Measurements from ENCODE around the gene HNRNPLL. TPM values are rescaled to one million over a fixed set of nuclear protein-coding genes. Genes with fewer than 3 reads are reported as not detected.
A peak's percentile ranks its signal among the peaks of the same experiment; 100 is the strongest.

The HNRNPLL gene
- total RNA-seq, 1 donor from 2014 or later: 10.6 TPM

- TF ChIP-seq, protein P1, sequence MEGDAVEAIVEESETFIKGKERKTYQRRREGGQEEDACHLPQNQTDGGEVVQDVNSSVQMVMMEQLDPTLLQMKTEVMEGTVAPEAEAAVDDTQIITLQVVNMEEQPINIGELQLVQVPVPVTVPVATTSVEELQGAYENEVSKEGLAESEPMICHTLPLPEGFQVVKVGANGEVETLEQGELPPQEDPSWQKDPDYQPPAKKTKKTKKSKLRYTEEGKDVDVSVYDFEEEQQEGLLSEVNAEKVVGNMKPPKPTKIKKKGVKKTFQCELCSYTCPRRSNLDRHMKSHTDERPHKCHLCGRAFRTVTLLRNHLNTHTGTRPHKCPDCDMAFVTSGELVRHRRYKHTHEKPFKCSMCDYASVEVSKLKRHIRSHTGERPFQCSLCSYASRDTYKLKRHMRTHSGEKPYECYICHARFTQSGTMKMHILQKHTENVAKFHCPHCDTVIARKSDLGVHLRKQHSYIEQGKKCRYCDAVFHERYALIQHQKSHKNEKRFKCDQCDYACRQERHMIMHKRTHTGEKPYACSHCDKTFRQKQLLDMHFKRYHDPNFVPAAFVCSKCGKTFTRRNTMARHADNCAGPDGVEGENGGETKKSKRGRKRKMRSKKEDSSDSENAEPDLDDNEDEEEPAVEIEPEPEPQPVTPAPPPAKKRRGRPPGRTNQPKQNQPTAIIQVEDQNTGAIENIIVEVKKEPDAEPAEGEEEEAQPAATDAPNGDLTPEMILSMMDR (IDR thresholded peaks at IDR 0.05): no peak
- no peak for DNase-seq (ENCODE audit: low spot score in 2 of 2)
- Histone ChIP-seq H3K27me3 (no peaks in the 10 kb centered on the region), H3K9me3 (no peaks in the 10 kb centered on the region), H3K4me3 (peak overlapping the region in 1 of 2 donors; percentile 52), H3K27ac (peak overlapping the region; percentile 74 to 75), H3K36me3 (no peaks in the 10 kb centered on the region), H3K4me1 (peaks cover 0 to 4% of the 10 kb centered on the region in 2 donors)
- intact Hi-C loops (cut with DNase I): no loop called here
Observed at GRCh38 chr2:38516122-38516521, 86.6 kb downstream of the HNRNPLL start.

- no peaks in the 10 kb centered on the region for H3K9me3 ChIP-seq
- H3K4me3 ChIP-seq: peak overlapping the region; percentile 18 to 52
- no peaks in the 10 kb centered on the region for H3K36me3 ChIP-seq
- peak overlapping the region; percentile 74 to 75 for H3K27ac ChIP-seq
- H3K4me1 ChIP-seq: peaks cover 0 to 4% of the 10 kb centered on the region in 2 donors
- intact Hi-C loops (cut with DNase I): no loop called here
- TF ChIP-seq, protein P1 (IDR thresholded peaks at IDR 0.05): no peak
- H3K27me3 ChIP-seq: no peaks in the 10 kb centered on the region
- DNase-seq (ENCODE audit: low spot score in 2 of 2): peak in 1 of 2 donors; percentile 82
Observed at GRCh38 chr2:38515155-38516074, 87.3 kb downstream of the HNRNPLL start.

GRCh38 chr2:38514603-38515154 lies 88.0 kb downstream of the HNRNPLL start:
- no peak for DNase-seq (ENCODE audit: low spot score in 2 of 2)
- TF ChIP-seq, protein P1 (IDR thresholded peaks at IDR 0.05): no peak
- H3K9me3 ChIP-seq: no peaks in the 10 kb centered on the region
- H3K4me1 ChIP-seq: peaks cover under 1 to 4% of the 10 kb centered on the region in 2 donors
- H3K36me3 ChIP-seq: no peaks in the 10 kb centered on the region
- peak overlapping the region; percentile 74 to 75 for H3K27ac ChIP-seq
- H3K4me3 ChIP-seq: peak overlapping the region; percentile 18 to 52
- intact Hi-C loops (cut with DNase I): no loop called here
- H3K27me3 ChIP-seq: no peaks in the 10 kb centered on the region

DNA sequence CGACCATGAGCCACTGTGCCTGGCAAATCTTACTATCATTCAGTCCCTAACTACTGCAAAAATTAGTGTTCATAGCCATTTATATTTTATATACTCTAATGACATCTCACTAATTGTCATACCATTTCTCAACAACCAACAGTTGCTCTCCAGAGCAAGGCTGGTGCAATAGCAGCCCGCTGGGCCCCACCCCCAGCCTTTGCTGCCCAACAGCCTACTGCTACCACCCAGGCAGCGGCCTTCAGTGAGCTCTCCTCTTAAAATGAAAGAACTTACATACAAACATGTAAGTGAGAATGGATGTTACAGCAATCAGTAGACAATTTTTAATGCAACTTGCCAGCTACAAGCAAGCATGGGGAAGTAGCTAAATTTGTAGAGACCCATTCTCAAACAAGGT lies 90.5 kb downstream of the HNRNPLL start:
- no peak for DNase-seq (ENCODE audit: low spot score in 2 of 2)
- Histone ChIP-seq H3K4me1 (peaks cover 4 to 12% of the 10 kb centered on the region in 2 donors), H3K27ac (no peak overlapping the region), H3K27me3 (no peaks in the 10 kb centered on the region), H3K4me3 (no peak overlapping the region), H3K36me3 (no peaks in the 10 kb centered on the region), H3K9me3 (no peaks in the 10 kb centered on the region)
- intact Hi-C loops (cut with DNase I): no loop called here
- TF ChIP-seq, protein P1 (IDR thresholded peaks at IDR 0.05): no peak

Other genes starting within 250 kb of the HNRNPLL start
- gene ATL2, start 225.7 kb downstream of the HNRNPLL start, total RNA-seq: 49.1 TPM
- 1.4 TPM for gene GALM, start 63.2 kb upstream of the HNRNPLL start, total RNA-seq
- 54.1 TPM for gene SRSF7, start 148.4 kb upstream of the HNRNPLL start, total RNA-seq
- gene GEMIN6, start 175.3 kb upstream of the HNRNPLL start, total RNA-seq: 0.85 TPM